DND-41 (cell line): ENCODE results near the gene GCHFR.

Experiments used
- ATAC-seq: fragments of 200-7000 bp; cut with Tn5 transposase; 3 replicates; pipeline ENCODE4 v1.9.1; 2021; ENCODE audit warnings: low read depth; ENCODE audit not compliant: insufficient read depth
- DNase-seq: peaks from one replicate; pipeline ENCODE4 v3.0.0-alpha.2; 2020
- H2AFZ ChIP-seq: 2 replicates; pipeline ENCODE4 v1.6.0; 2012; ENCODE audit warnings: low read depth, low read length
- H3K27ac ChIP-seq: 2 replicates; pipeline ENCODE4 v1.5.1; 2012; ENCODE audit warnings: low read length, inconsistent platforms
- H3K27me3 ChIP-seq: fragments of 200-600 bp; sonication (generic); 2 replicates; pipeline ENCODE4 v1.6.0; 2012; ENCODE audit warnings: low read length, mild to moderate bottlenecking, inconsistent platforms; ENCODE audit not compliant: insufficient read depth, poor library complexity
- H3K36me3 ChIP-seq: 2 replicates; pipeline ENCODE4 v1.5.1; 2012; ENCODE audit warnings: low read length, inconsistent platforms; ENCODE audit not compliant: insufficient read depth
- H3K4me1 ChIP-seq: 2 replicates; pipeline ENCODE4 v1.5.1; 2012; ENCODE audit warnings: mild to moderate bottlenecking, low read length; ENCODE audit not compliant: insufficient read depth
- H3K4me2 ChIP-seq: 2 replicates; pipeline ENCODE4 v1.6.0; 2012; ENCODE audit warnings: mild to moderate bottlenecking, moderate library complexity, low read length, inconsistent platforms; ENCODE audit not compliant: insufficient read depth
- H3K4me3 ChIP-seq, 2 experiments: fragments of 200-600 bp in 1 of 2; shearing (Covaris generic) in 1 of 2; 2 replicates each; pipeline ENCODE4 v1.5.1; 2012 to 2016; ENCODE audit warnings: inconsistent platforms in 2 of 2, low read length in 2 of 2, mild to moderate bottlenecking in 2 of 2, low read depth in 1 of 2, moderate library complexity in 1 of 2
- H3K79me2 ChIP-seq: 2 replicates; pipeline ENCODE4 v1.6.0; 2012; ENCODE audit warnings: low read length, inconsistent platforms; ENCODE audit not compliant: insufficient read depth
- H3K9ac ChIP-seq: 2 replicates; pipeline ENCODE4 v1.6.0; 2012; ENCODE audit warnings: low read depth, mild to moderate bottlenecking, inconsistent platforms, low read length, moderate library complexity
- H3K9me3 ChIP-seq: 2 replicates; pipeline ENCODE4 v1.5.1; 2012; ENCODE audit warnings: low read length, moderate library complexity, mild to moderate bottlenecking, inconsistent platforms; ENCODE audit not compliant: insufficient read depth, severe bottlenecking
- H4K20me1 ChIP-seq: 2 replicates; pipeline ENCODE4 v1.6.0; 2012; ENCODE audit warnings: low read length; ENCODE audit not compliant: insufficient read depth
- CTCF ChIP-seq: IDR thresholded peaks from 2 replicates; pipeline ENCODE4 v1.5.1; 2012; ENCODE audit warnings: borderline replicate concordance, low read length, moderate library complexity, mild to moderate bottlenecking; ENCODE audit not compliant: poor library complexity, severe bottlenecking; ENCODE audit errors: extremely low read depth
- EZH2 ChIP-seq: IDR thresholded peaks from 3 replicates; pipeline ENCODE4 v1.6.1; 2012; ENCODE audit warnings: borderline replicate concordance, low read depth, mild to moderate bottlenecking, moderate library complexity, low read length, inconsistent platforms; ENCODE audit not compliant: severe bottlenecking

GCHFR gene

GRCh38 chr15:40796041-40796440 lies 32.2 kb downstream of the GCHFR start:
- Histone ChIP-seq H3K27me3 (no peaks in the 10 kb centered on the region), H2AFZ (no peak overlapping the region), H3K36me3 (no peaks in the 10 kb centered on the region; the same call in 1 of the 2 replicates), H3K4me3 (no peak overlapping the region), H3K4me2 (no peak overlapping the region), H4K20me1 (peaks cover 3% of the 10 kb centered on the region), H3K4me1 (no peaks in the 10 kb centered on the region), H3K27ac (no peak overlapping the region), H3K9me3 (no peaks in the 10 kb centered on the region), H3K79me2 (peaks cover 42% of the 10 kb centered on the region), H3K9ac (no peak overlapping the region)
- no peak for TF ChIP-seq EZH2
- TF ChIP-seq CTCF = no peak
- ATAC-seq = no peak
- DNase-seq = no peak

- DNase-seq = no peak
- no peaks in the 10 kb centered on the region for H3K27me3 ChIP-seq
- H3K9ac ChIP-seq = no peak overlapping the region
- peaks cover 45% of the 10 kb centered on the region for H3K79me2 ChIP-seq
- H3K36me3 ChIP-seq = no peaks in the 10 kb centered on the region; the same call in 1 of the 2 replicates
- H3K4me1 ChIP-seq = no peaks in the 10 kb centered on the region
- no peak overlapping the region for H3K27ac ChIP-seq
- TF ChIP-seq CTCF (no peak), EZH2 (no peak)
- no peak for ATAC-seq
- no peak overlapping the region for H3K4me3 ChIP-seq
- no peak overlapping the region for H3K4me2 ChIP-seq
- H4K20me1 ChIP-seq = peaks cover 3% of the 10 kb centered on the region
- no peaks in the 10 kb centered on the region for H3K9me3 ChIP-seq
- no peak overlapping the region for H2AFZ ChIP-seq
Measured at GRCh38 chr15:40796512-40796911, 32.6 kb downstream of the GCHFR start.

GRCh38 chr15:40799523-40799922 lies 35.7 kb downstream of the GCHFR start:
- H3K9ac ChIP-seq = no peak overlapping the region
- no peak overlapping the region for H3K4me2 ChIP-seq
- ATAC-seq = no peak
- no peaks in the 10 kb centered on the region for H3K27me3 ChIP-seq
- H3K27ac ChIP-seq = no peak overlapping the region
- no peak for DNase-seq
- peaks cover 57% of the 10 kb centered on the region for H3K79me2 ChIP-seq
- H3K4me1 ChIP-seq = no peaks in the 10 kb centered on the region
- TF ChIP-seq EZH2 (no peak), CTCF (no peak)
- peaks cover 3% of the 10 kb centered on the region for H4K20me1 ChIP-seq
- no peak overlapping the region for H3K4me3 ChIP-seq
- no peaks in the 10 kb centered on the region for H3K9me3 ChIP-seq
- H3K36me3 ChIP-seq = no peaks in the 10 kb centered on the region
- H2AFZ ChIP-seq = no peak overlapping the region

- TF ChIP-seq EZH2 = no peak
- TF ChIP-seq CTCF = no peak
- no peaks in the 10 kb centered on the region for H3K9me3 ChIP-seq
- peaks cover 56% of the 10 kb centered on the region for H3K79me2 ChIP-seq
- no peaks in the 10 kb centered on the region for H3K27me3 ChIP-seq
- no peaks in the 10 kb centered on the region for H3K36me3 ChIP-seq
- ATAC-seq = no peak
- H3K4me2 ChIP-seq = no peak overlapping the region
- H3K4me3 ChIP-seq = no peak overlapping the region
- no peak overlapping the region for H3K27ac ChIP-seq
- no peak for DNase-seq
- no peak overlapping the region for H2AFZ ChIP-seq
- peaks cover 15% of the 10 kb centered on the region for H3K4me1 ChIP-seq
- H3K9ac ChIP-seq = no peak overlapping the region
- H4K20me1 ChIP-seq = peaks cover 3% of the 10 kb centered on the region; the same call in 1 of the 2 replicates
Measured at GRCh38 chr15:40803076-40803475, 39.2 kb downstream of the GCHFR start.
